NB4 (cell line): ENCODE data around the gene DDX3X.

Experiments
- MYC ChIP-seq: IDR thresholded peaks from 2 replicates; pipeline ENCODE4 v1.6.1; 2011; ENCODE audit warnings: low read depth, low read length
- POLR2A ChIP-seq: IDR thresholded peaks from 2 replicates; pipeline ENCODE4 v1.6.1; 2011; ENCODE audit warnings: mild to moderate bottlenecking; ENCODE audit not compliant: insufficient read length; ENCODE audit errors: extremely low read depth
- TF ChIP-seq, protein P1 (sequence below): IDR thresholded peaks from one replicate; pipeline ENCODE4 v1.5.1; 2012; ENCODE audit warnings: low read depth, low read length
- TF ChIP-seq, protein P2 (sequence below): IDR thresholded peaks from 2 replicates; pipeline ENCODE4 v1.6.1; 2011; ENCODE audit warnings: low read depth, low read length

DNA sequence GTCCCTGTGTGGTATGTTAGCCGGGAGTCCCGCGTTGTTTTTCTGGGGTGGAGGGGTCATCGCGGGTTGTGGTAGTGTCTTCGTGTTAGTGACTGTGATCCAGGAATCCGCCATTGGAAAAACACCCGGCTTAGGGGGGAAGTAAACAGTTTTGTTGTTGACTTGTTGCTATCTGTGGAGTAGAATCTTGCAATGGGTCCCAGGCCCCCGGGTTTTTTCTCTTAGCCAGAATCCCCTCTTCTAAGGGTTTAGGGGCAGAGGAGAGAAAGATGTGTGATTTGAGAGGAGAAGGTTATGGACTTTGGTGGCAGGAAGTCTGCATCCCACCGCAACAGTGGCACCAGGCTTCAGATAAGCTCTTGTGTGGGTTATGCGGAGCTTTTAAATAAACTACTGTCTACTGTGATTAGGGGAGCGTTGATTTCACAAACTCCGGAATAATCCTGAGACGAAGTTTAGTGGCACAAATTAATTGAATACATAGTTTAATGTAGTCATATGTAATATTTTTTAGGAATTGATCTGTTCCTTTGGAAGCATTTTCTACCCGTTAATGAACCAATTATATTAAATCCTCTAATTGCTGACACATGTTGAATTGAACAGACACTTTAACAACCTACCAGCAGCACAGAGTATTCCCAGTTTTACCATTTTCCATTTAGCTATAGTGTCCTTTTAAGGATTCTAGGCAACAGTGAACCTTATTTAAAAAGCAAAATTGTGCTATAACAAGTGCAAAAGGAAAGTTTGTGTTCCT is 1.4 kb downstream of the DDX3X start:
- no peak for TF ChIP-seq POLR2A
- TF ChIP-seq, protein P1, sequence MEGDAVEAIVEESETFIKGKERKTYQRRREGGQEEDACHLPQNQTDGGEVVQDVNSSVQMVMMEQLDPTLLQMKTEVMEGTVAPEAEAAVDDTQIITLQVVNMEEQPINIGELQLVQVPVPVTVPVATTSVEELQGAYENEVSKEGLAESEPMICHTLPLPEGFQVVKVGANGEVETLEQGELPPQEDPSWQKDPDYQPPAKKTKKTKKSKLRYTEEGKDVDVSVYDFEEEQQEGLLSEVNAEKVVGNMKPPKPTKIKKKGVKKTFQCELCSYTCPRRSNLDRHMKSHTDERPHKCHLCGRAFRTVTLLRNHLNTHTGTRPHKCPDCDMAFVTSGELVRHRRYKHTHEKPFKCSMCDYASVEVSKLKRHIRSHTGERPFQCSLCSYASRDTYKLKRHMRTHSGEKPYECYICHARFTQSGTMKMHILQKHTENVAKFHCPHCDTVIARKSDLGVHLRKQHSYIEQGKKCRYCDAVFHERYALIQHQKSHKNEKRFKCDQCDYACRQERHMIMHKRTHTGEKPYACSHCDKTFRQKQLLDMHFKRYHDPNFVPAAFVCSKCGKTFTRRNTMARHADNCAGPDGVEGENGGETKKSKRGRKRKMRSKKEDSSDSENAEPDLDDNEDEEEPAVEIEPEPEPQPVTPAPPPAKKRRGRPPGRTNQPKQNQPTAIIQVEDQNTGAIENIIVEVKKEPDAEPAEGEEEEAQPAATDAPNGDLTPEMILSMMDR, result no peak
- no peak for TF ChIP-seq MYC
- TF ChIP-seq, protein P2, sequence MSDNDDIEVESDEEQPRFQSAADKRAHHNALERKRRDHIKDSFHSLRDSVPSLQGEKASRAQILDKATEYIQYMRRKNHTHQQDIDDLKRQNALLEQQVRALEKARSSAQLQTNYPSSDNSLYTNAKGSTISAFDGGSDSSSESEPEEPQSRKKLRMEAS, result no peak
